HepG2 (cell line): ENCODE results near the gene MGAT4D. TPM values are rescaled to one million over a fixed set of nuclear protein-coding genes. Genes with fewer than 3 reads are reported as not detected.

Experiments
- AHDC1 ChIP-seq: sonication (generic); formaldehyde crosslinking; IDR thresholded peaks from 2 replicates; pipeline ENCODE4 v1.5.1; 2020; ENCODE audit warnings: mild to moderate bottlenecking, missing genetic modification reagents, borderline replicate concordance
- BORCS8-MEF2B ChIP-seq: sonication (generic); formaldehyde crosslinking; IDR thresholded peaks from 2 replicates; pipeline ENCODE4 v1.8.0; 2022; ENCODE audit warnings: mild to moderate bottlenecking, missing genetic modification reagents
- EZH2 ChIP-seq: conservative IDR thresholded peaks from 2 replicates; pipeline ENCODE4 v1.6.1; 2012; ENCODE audit warnings: mild to moderate bottlenecking, low read depth, low read length, moderate library complexity
- GATAD1 ChIP-seq: IDR thresholded peaks from 2 replicates; pipeline ENCODE4 v1.6.1; 2016; ENCODE audit warnings: missing genetic modification reagents, missing compliant biosample characterization
- GTF2F1 ChIP-seq: fragments of 150-350 bp; IDR thresholded peaks from 2 replicates; pipeline ENCODE4 v1.6.1; 2014; ENCODE audit warnings: low read length
- HOXA7 ChIP-seq: sonication (generic); formaldehyde crosslinking; IDR thresholded peaks from 2 replicates; pipeline ENCODE4 v1.8.1; 2022; ENCODE audit warnings: mild to moderate bottlenecking, missing genetic modification reagents, moderate library complexity
- KLF15 ChIP-seq: sonication (generic); formaldehyde crosslinking; IDR thresholded peaks from 2 replicates; pipeline ENCODE4 v1.8.1; 2023; ENCODE audit warnings: borderline replicate concordance, mild to moderate bottlenecking, inconsistent platforms, missing genetic modification reagents, mixed read lengths
- NAIF1 ChIP-seq: sonication (generic); formaldehyde crosslinking; IDR thresholded peaks from 2 replicates; pipeline ENCODE4 v1.5.0; 2020; ENCODE audit warnings: mild to moderate bottlenecking, missing genetic modification reagents, borderline replicate concordance
- SRSF1 ChIP-seq: fragments of 200-400 bp; formaldehyde crosslinking; optimal IDR thresholded peaks from 2 replicates; pipeline ENCODE3; 2017; ENCODE audit warnings: mild to moderate bottlenecking, low read depth, low read length, moderate library complexity
- TBX3 ChIP-seq: fragments of 450-650 bp; IDR thresholded peaks from 2 replicates; pipeline ENCODE4 v1.6.1; 2017; ENCODE audit warnings: antibody characterized with exemption, mild to moderate bottlenecking, inconsistent platforms, borderline replicate concordance
- TFDP2 ChIP-seq: sonication (generic); formaldehyde crosslinking; IDR thresholded peaks from 2 replicates; pipeline ENCODE4 v1.4.0; 2020; ENCODE audit warnings: missing genetic modification reagents
- TGIF2 ChIP-seq: IDR thresholded peaks from 2 replicates; pipeline ENCODE4 v1.6.1; 2016; ENCODE audit warnings: control low read depth, missing compliant biosample characterization
- ZMYM3 ChIP-seq: sonication (generic); formaldehyde crosslinking; IDR thresholded peaks from 2 replicates; pipeline ENCODE4 v1.5.1; 2020; ENCODE audit warnings: mild to moderate bottlenecking, missing genetic modification reagents
- ZNF75D ChIP-seq: sonication (generic); formaldehyde crosslinking; IDR thresholded peaks from 2 replicates; pipeline ENCODE4 v1.8.1; 2023; ENCODE audit warnings: missing genetic modification reagents, mild to moderate bottlenecking, borderline replicate concordance
- polyA plus RNA-seq, 8 experiments: library from polyadenylated mRNA; depleted of rRNA in 3 of 8; stranded (reverse) in 7 of 8; unstranded in 1 of 8; fragments of >200 nt; fragmentation: Illumina TruSeq in 4 of 8; extraction: Trizol in 4 of 8; gene quantifications; 2 replicates each; pipeline versions ENCODE4 v1.2.1 to v1.2.3, GENCODE V29; 2011 to 2016; ENCODE audit warnings: low read depth in 4 of 8, missing spikeins in 1 of 8, mixed read lengths in 1 of 8; ENCODE audit not compliant: insufficient read depth in 1 of 8
- total RNA-seq, 5 experiments: library from RNA; depleted of rRNA; stranded (reverse); fragments of >200 nt; fragmentation: Illumina TruSeq; extraction: Trizol; gene quantifications; 2 replicates each; pipeline ENCODE4 v1.2.3, GENCODE V29; 2016; ENCODE audit warnings: low read depth in 1 of 5
- TF ChIP-seq, protein P1 (sequence below): sonication (generic); formaldehyde crosslinking; IDR thresholded peaks from 2 replicates; pipeline ENCODE4 v1.8.1; 2023; ENCODE audit warnings: mild to moderate bottlenecking, missing genetic modification reagents
- TF ChIP-seq, protein P2 (sequence below): sonication (generic); formaldehyde crosslinking; IDR thresholded peaks from 2 replicates; pipeline ENCODE4 v1.4.0; 2020; ENCODE audit warnings: missing genetic modification reagents, borderline replicate concordance

MGAT4D gene
- total and polyA plus RNA-seq, 2 of the 13 experiments (the other 11 are each of a cell fraction or from before 2014, with no cell fraction given): not detected

- TF ChIP-seq TBX3 (no peak), KLF15 (no peak), GTF2F1 (no peak), ZNF75D (CRISPR knock-in tag) (no peak), AHDC1 (CRISPR knock-in tag) (peak; percentile 37; the same call in 1 of the 2 replicates), ZMYM3 (CRISPR knock-in tag) (no peak), TGIF2 (CRISPR knock-in tag) (no peak), HOXA7 (CRISPR knock-in tag) (no peak), SRSF1 (no peak), TFDP2 (peak; percentile 77), BORCS8-MEF2B (CRISPR knock-in tag) (no peak), EZH2 (no peak), NAIF1 (CRISPR knock-in tag) (no peak), GATAD1 (CRISPR knock-in tag) (0 out of 2 replicates have a peak, but pooled peaks have one; percentile 15)
- TF ChIP-seq, protein P1, sequence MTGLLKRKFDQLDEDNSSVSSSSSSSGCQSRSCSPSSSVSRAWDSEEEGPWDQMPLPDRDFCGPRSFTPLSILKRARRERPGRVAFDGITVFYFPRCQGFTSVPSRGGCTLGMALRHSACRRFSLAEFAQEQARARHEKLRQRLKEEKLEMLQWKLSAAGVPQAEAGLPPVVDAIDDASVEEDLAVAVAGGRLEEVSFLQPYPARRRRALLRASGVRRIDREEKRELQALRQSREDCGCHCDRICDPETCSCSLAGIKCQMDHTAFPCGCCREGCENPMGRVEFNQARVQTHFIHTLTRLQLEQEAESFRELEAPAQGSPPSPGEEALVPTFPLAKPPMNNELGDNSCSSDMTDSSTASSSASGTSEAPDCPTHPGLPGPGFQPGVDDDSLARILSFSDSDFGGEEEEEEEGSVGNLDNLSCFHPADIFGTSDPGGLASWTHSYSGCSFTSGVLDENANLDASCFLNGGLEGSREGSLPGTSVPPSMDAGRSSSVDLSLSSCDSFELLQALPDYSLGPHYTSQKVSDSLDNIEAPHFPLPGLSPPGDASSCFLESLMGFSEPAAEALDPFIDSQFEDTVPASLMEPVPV (CRISPR knock-in tag): no peak
- TF ChIP-seq, protein P2, sequence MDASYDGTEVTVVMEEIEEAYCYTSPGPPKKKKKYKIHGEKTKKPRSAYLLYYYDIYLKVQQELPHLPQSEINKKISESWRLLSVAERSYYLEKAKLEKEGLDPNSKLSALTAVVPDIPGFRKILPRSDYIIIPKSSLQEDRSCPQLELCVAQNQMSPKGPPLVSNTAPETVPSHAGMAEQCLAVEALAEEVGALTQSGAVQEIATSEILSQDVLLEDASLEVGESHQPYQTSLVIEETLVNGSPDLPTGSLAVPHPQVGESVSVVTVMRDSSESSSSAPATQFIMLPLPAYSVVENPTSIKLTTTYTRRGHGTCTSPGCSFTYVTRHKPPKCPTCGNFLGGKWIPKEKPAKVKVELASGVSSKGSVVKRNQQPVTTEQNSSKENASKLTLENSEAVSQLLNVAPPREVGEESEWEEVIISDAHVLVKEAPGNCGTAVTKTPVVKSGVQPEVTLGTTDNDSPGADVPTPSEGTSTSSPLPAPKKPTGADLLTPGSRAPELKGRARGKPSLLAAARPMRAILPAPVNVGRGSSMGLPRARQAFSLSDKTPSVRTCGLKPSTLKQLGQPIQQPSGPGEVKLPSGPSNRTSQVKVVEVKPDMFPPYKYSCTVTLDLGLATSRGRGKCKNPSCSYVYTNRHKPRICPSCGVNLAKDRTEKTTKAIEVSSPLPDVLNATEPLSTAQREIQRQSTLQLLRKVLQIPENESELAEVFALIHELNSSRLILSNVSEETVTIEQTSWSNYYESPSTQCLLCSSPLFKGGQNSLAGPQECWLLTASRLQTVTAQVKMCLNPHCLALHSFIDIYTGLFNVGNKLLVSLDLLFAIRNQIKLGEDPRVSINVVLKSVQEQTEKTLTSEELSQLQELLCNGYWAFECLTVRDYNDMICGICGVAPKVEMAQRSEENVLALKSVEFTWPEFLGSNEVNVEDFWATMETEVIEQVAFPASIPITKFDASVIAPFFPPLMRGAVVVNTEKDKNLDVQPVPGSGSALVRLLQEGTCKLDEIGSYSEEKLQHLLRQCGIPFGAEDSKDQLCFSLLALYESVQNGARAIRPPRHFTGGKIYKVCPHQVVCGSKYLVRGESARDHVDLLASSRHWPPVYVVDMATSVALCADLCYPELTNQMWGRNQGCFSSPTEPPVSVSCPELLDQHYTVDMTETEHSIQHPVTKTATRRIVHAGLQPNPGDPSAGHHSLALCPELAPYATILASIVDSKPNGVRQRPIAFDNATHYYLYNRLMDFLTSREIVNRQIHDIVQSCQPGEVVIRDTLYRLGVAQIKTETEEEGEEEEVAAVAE (CRISPR knock-in tag): peak; percentile 57; the same call in 1 of the 2 replicates
Observed at GRCh38 chr4:140529434-140529833, 31.3 kb upstream of the MGAT4D start (continued).
